Measurements from ENCODE around the gene PNO1.

PNO1 gene

GRCh38 chr2:68178954-68179627 lies 21.4 kb downstream of the PNO1 start:
- Histone ChIP-seq H3K4ac (ENCODE audit: low read depth, low read length) (no peak overlapping the region), H3K27me3 (ENCODE audit: insufficient read depth, low read length, poor library complexity) (no peaks in the 10 kb centered on the region), H3K79me1 (ENCODE audit: low read length) (peaks cover 4% of the 10 kb centered on the region), H3K27ac (ENCODE audit: low read depth, low read length) (no peak overlapping the region), H2AK5ac (ENCODE audit: low read length) (no peak overlapping the region), H4K8ac (ENCODE audit: low read depth, low read length) (no peak overlapping the region), H4K5ac (ENCODE audit: low read length) (no peak overlapping the region), H3K36me3 (ENCODE audit: control insufficient read depth, insufficient read depth, low read length) (peaks cover 1% of the 10 kb centered on the region), H2BK15ac (replicated peaks; ENCODE audit: low read depth) (no peak overlapping the region), H3K9ac (ENCODE audit: low read length) (no peak overlapping the region), H3K18ac (ENCODE audit: low read length) (no peak overlapping the region), H3K79me2 (ENCODE audit: control insufficient read depth, insufficient read depth, low read length) (no peaks in the 10 kb centered on the region), H3K4me1 (ENCODE audit: control insufficient read depth, low read depth, low read length) (no peaks in the 10 kb centered on the region), H2BK120ac (ENCODE audit: low read depth, low read length) (no peak overlapping the region), H3K23ac (ENCODE audit: low read length) (no peak overlapping the region), H3K56ac (ENCODE audit: low read length) (no peak overlapping the region), H2BK5ac (ENCODE audit: low read length) (no peak overlapping the region), H3K4me2 (ENCODE audit: low read length) (no peak overlapping the region), H3K4me3 (ENCODE audit: low read length) (no peak overlapping the region)
- DNase-seq, result no peak
- no CpG with 5 or more reads among the region's 4 CpGs for WGBS (ENCODE audit: extremely low coverage, insufficient coverage, low lambda C conversion rate)

- no peak overlapping the region for H3K56ac ChIP-seq (ENCODE audit: low read length)
- no peak overlapping the region for H4K8ac ChIP-seq (ENCODE audit: low read depth, low read length)
- no peaks in the 10 kb centered on the region for H3K4me1 ChIP-seq (ENCODE audit: control insufficient read depth, low read depth, low read length)
- H3K4ac ChIP-seq (ENCODE audit: low read depth, low read length), result no peak overlapping the region
- H2BK120ac ChIP-seq (ENCODE audit: low read depth, low read length), result no peak overlapping the region
- H3K27me3 ChIP-seq (ENCODE audit: insufficient read depth, low read length, poor library complexity), result no peaks in the 10 kb centered on the region
- peaks cover 4% of the 10 kb centered on the region for H3K79me1 ChIP-seq (ENCODE audit: low read length)
- no peak overlapping the region for H3K23ac ChIP-seq (ENCODE audit: low read length)
- no peak overlapping the region for H3K9ac ChIP-seq (ENCODE audit: low read length)
- no peak overlapping the region for H2AK5ac ChIP-seq (ENCODE audit: low read length)
- WGBS (ENCODE audit: extremely low coverage, insufficient coverage, low lambda C conversion rate), result no CpG with 5 or more reads among the region's 1 CpG
- no peak overlapping the region for H3K4me2 ChIP-seq (ENCODE audit: low read length)
- DNase-seq, result no peak
- H3K27ac ChIP-seq (ENCODE audit: low read depth, low read length), result no peak overlapping the region
- no peak overlapping the region for H3K4me3 ChIP-seq (ENCODE audit: low read length)
- H3K36me3 ChIP-seq (ENCODE audit: control insufficient read depth, insufficient read depth, low read length), result peaks cover 1% of the 10 kb centered on the region
- no peak overlapping the region for H4K5ac ChIP-seq (ENCODE audit: low read length)
- no peak overlapping the region for H2BK15ac ChIP-seq (replicated peaks; ENCODE audit: low read depth)
- H3K79me2 ChIP-seq (ENCODE audit: control insufficient read depth, insufficient read depth, low read length), result no peaks in the 10 kb centered on the region
- H3K18ac ChIP-seq (ENCODE audit: low read length), result no peak overlapping the region
- H2BK5ac ChIP-seq (ENCODE audit: low read length), result no peak overlapping the region
Measured at GRCh38 chr2:68182902-68183301, 25.2 kb downstream of the PNO1 start.

- no peak overlapping the region for H3K56ac ChIP-seq (ENCODE audit: low read length)
- H3K79me2 ChIP-seq (ENCODE audit: control insufficient read depth, insufficient read depth, low read length), result peaks cover 3% of the 10 kb centered on the region
- WGBS (ENCODE audit: extremely low coverage, insufficient coverage, low lambda C conversion rate), result no CpG with 5 or more reads among the region's 5 CpGs
- peaks cover 1% of the 10 kb centered on the region for H3K36me3 ChIP-seq (ENCODE audit: control insufficient read depth, insufficient read depth, low read length)
- no peak overlapping the region for H4K8ac ChIP-seq (ENCODE audit: low read depth, low read length)
- no peaks in the 10 kb centered on the region for H3K27me3 ChIP-seq (ENCODE audit: insufficient read depth, low read length, poor library complexity)
- no peak overlapping the region for H3K4me2 ChIP-seq (ENCODE audit: low read length)
- H3K27ac ChIP-seq (ENCODE audit: low read depth, low read length), result no peak overlapping the region
- H2BK15ac ChIP-seq (replicated peaks; ENCODE audit: low read depth), result no peak overlapping the region
- peaks cover 6% of the 10 kb centered on the region for H3K79me1 ChIP-seq (ENCODE audit: low read length)
- H3K9ac ChIP-seq (ENCODE audit: low read length), result no peak overlapping the region
- H3K4me3 ChIP-seq (ENCODE audit: low read length), result no peak overlapping the region
- H3K23ac ChIP-seq (ENCODE audit: low read length), result no peak overlapping the region
- DNase-seq, result peak; percentile 82
- H3K4me1 ChIP-seq (ENCODE audit: control insufficient read depth, low read depth, low read length), result no peaks in the 10 kb centered on the region
- no peak overlapping the region for H2BK120ac ChIP-seq (ENCODE audit: low read depth, low read length)
- no peak overlapping the region for H4K5ac ChIP-seq (ENCODE audit: low read length)
- no peak overlapping the region for H3K4ac ChIP-seq (ENCODE audit: low read depth, low read length)
- no peak overlapping the region for H3K18ac ChIP-seq (ENCODE audit: low read length)
- H2BK5ac ChIP-seq (ENCODE audit: low read length), result no peak overlapping the region
- H2AK5ac ChIP-seq (ENCODE audit: low read length), result no peak overlapping the region
Measured at GRCh38 chr2:68185541-68186164, 28.0 kb downstream of the PNO1 start.

- 100% methylated on average over 1 of the region's 1 CpG for WGBS (ENCODE audit: extremely low coverage, insufficient coverage, low lambda C conversion rate)
- no peak overlapping the region for H2BK5ac ChIP-seq (ENCODE audit: low read length)
Measured at GRCh38 chr2:68187329-68187728, 29.6 kb downstream of the PNO1 start.

GRCh38 chr2:68188831-68189230 lies 31.1 kb downstream of the PNO1 start:
- no peak overlapping the region for H3K18ac ChIP-seq (ENCODE audit: low read length)
- H3K4me1 ChIP-seq (ENCODE audit: control insufficient read depth, low read depth, low read length), result peaks cover 3% of the 10 kb centered on the region
- no peak overlapping the region for H3K9ac ChIP-seq (ENCODE audit: low read length)
- H2BK15ac ChIP-seq (replicated peaks; ENCODE audit: low read depth), result no peak overlapping the region
- no CpG with 5 or more reads among the region's 5 CpGs for WGBS (ENCODE audit: extremely low coverage, insufficient coverage, low lambda C conversion rate)
- no peak overlapping the region for H3K23ac ChIP-seq (ENCODE audit: low read length)
- no peak overlapping the region for H3K4me3 ChIP-seq (ENCODE audit: low read length)
- no peak overlapping the region for H4K5ac ChIP-seq (ENCODE audit: low read length)
- H3K36me3 ChIP-seq (ENCODE audit: control insufficient read depth, insufficient read depth, low read length), result peaks cover 1% of the 10 kb centered on the region
- H2BK120ac ChIP-seq (ENCODE audit: low read depth, low read length), result no peak overlapping the region
- H3K56ac ChIP-seq (ENCODE audit: low read length), result no peak overlapping the region
- peaks cover 10% of the 10 kb centered on the region for H3K79me2 ChIP-seq (ENCODE audit: control insufficient read depth, insufficient read depth, low read length)
- H2AK5ac ChIP-seq (ENCODE audit: low read length), result no peak overlapping the region
- peaks cover 1% of the 10 kb centered on the region for H3K27me3 ChIP-seq (ENCODE audit: insufficient read depth, low read length, poor library complexity)
- no peak overlapping the region for H3K4ac ChIP-seq (ENCODE audit: low read depth, low read length)
- no peak overlapping the region for H4K8ac ChIP-seq (ENCODE audit: low read depth, low read length)
- no peak for DNase-seq
- H3K79me1 ChIP-seq (ENCODE audit: low read length), result peaks cover 8% of the 10 kb centered on the region
- H3K27ac ChIP-seq (ENCODE audit: low read depth, low read length), result no peak overlapping the region
- H2BK5ac ChIP-seq (ENCODE audit: low read length), result no peak overlapping the region
- H3K4me2 ChIP-seq (ENCODE audit: low read length), result no peak overlapping the region

More at GRCh38 chr2:68187329-68187728, 29.6 kb downstream of the PNO1 start:
- Histone ChIP-seq H3K9ac (ENCODE audit: low read length) (no peak overlapping the region), H2BK120ac (ENCODE audit: low read depth, low read length) (no peak overlapping the region), H3K4me1 (ENCODE audit: control insufficient read depth, low read depth, low read length) (no peaks in the 10 kb centered on the region), H3K79me1 (ENCODE audit: low read length) (peaks cover 8% of the 10 kb centered on the region), H3K4ac (ENCODE audit: low read depth, low read length) (no peak overlapping the region), H3K79me2 (ENCODE audit: control insufficient read depth, insufficient read depth, low read length) (peaks cover 10% of the 10 kb centered on the region), H3K27me3 (ENCODE audit: insufficient read depth, low read length, poor library complexity) (peaks cover 1% of the 10 kb centered on the region), H3K4me2 (ENCODE audit: low read length) (no peak overlapping the region), H3K23ac (ENCODE audit: low read length) (no peak overlapping the region), H4K8ac (ENCODE audit: low read depth, low read length) (no peak overlapping the region), H2BK15ac (replicated peaks; ENCODE audit: low read depth) (no peak overlapping the region), H3K4me3 (ENCODE audit: low read length) (no peak overlapping the region), H3K18ac (ENCODE audit: low read length) (no peak overlapping the region), H3K36me3 (ENCODE audit: control insufficient read depth, insufficient read depth, low read length) (peaks cover 1% of the 10 kb centered on the region), H3K27ac (ENCODE audit: low read depth, low read length) (no peak overlapping the region), H2AK5ac (ENCODE audit: low read length) (no peak overlapping the region), H3K56ac (ENCODE audit: low read length) (no peak overlapping the region), H4K5ac (ENCODE audit: low read length) (no peak overlapping the region)
- no peak for DNase-seq
